Uterine smooth muscle cell (primary cell): ENCODE results near the gene TRIM3. TPM values are rescaled to one million over a fixed set of nuclear protein-coding genes. Genes with fewer than 3 reads are reported as not detected.

Experiments
- total RNA-seq: library from RNA; depleted of rRNA; stranded (reverse); fragments of >200 nt; gene quantifications from 2 replicates; pipeline ENCODE4 v1.2.3, GENCODE V29; 2014

The TRIM3 gene
- 19.5 and 27.4 TPM in 2 replicates for total RNA-seq

DNA sequence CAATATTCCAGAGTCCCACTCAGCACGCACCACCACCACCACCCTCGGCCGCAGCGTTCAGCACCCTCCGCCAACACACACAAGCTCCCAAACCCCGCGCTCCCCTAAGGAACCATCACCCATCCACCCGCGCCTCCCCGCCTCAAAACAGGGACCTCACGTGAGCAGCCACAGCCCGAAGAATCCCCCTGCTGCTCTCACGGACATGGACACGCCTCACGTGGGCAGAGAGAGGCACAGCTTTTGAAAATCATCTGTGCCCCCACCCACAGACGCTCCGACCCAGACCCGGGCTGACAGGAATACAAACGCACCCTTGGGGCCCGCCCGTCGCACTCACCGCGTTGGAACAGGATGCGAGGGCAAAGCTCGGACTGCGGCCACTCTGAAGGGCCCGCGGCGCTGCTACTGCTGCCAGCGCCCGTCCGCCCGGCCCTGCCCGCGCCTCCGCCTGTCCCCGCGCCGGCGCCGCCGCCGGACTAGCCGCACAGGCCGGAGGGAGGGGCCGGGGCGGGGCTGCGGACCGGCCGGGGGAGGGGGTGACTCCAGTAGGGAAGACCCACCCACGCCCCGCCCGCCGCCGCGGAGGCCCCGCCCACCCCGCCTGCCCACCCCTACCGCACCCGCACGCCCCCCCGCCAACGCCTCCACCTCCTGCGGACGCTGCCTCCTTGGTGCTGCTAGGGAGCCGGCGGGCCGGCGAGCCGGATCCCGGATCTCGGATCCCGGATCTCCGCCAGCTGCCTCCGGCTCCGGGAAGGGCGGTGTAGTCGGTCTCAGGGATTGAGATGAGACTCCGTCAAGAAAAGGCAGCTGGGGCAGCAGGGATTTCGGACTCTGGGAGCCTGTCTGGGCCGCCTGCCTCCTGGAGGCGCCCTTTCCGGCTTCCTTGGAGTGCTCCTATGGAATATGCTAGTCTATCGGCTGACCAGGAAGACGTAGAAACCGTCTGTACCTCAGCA is at the start of gene TRIM3:
TRIM3 (minus strand) TSS at position 491 of the 962 bp plus-strand sequence. CDS start 8,246 bp downstream, outside the sequence.

DNA sequence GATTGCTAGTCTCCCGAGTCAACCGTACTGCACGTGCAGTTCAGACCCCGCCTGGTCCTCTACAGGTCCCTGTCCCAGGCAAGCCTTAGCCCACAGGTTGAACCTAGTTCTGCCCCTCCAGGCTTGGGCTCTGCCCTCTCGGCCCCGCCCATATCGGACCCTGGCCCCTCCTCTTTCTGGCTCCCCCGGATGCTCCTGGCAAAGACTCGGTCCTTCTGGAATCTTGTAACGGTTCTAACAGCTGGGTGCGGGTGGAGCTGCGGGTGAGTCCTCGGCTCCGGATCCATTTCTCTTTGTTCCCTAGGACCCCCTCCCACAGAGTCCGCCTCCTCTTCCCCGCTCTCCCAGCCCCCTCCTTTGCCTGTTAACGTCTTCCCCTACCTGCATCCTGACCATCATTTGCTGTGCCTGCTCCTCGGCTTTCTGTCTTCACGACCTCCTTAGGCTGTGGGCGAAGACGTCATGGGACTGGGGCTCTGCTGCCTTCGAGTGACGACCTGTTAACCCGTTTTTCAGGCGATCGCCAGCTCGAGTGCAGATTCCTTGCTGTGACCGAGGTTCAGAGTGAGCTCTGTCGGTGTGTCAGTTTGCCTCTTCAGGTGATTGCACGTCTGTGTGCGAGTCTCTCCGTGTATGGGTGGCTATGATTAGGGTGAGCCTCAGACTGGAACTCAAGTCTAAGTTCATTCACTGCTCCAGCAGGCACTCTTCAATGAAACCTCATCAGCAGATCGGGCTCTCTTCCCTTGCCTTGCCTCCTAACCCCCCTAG is 23.5 kb upstream of the TRIM3 start, which contains the start of gene DNHD1:
DNHD1 (plus strand) TSS at position 212 of the 771 bp plus-strand sequence. CDS start 936 bp downstream, outside the sequence.

DNA sequence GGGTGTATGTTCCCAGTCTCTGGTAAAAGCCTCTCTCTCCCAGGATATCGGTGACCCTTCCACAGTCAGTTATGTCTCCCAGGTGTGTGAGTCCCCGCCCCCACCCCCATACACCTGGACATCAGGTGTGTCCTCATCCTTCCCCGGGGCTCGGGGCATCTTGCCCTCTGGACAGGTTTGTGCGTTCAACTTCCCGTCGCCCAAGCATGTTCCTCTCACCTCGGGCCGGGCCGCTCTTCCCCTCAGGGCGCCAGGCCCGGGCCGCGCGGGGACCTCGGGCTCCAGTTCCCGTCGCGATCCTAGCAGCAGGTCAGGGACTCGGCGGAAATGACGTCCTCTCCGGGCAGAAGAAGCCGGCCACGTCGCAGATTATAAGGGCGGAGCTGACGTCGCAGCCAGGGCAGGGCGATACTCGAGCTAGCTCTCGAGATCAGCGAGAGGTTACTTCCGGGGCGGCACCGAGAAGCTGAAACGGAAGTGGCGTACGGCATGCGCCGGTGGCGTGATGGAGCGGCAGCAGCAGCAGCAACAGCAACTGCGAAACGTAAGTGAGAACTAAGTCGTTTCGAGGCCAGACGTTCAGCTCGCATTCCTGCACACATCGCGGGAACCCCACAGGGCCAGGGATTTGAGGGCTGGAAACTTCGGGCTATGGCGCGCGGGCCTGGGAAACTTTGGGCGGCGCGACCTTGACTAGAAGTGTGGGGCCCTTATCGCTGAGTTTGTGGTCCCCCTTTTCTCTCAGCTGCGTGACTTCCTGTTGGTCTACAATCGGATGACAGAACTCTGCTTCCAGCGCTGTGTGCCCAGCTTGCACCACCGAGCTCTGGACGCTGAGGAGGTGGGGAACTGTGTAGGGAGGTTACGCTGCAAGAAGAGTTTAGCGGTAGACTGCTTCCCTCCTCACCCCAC is 7.5 kb upstream of the TRIM3 start, which contains the start of the genes ARFIP2 and TIMM10B:
ARFIP2 (minus strand) TSS at position 320 of the 912 bp plus-strand sequence. CDS start 910 bp downstream, outside the sequence.
TIMM10B (plus strand) TSS at position 490 of the 912 bp plus-strand sequence; CDS start at position 506, 16 bp downstream.

DNA sequence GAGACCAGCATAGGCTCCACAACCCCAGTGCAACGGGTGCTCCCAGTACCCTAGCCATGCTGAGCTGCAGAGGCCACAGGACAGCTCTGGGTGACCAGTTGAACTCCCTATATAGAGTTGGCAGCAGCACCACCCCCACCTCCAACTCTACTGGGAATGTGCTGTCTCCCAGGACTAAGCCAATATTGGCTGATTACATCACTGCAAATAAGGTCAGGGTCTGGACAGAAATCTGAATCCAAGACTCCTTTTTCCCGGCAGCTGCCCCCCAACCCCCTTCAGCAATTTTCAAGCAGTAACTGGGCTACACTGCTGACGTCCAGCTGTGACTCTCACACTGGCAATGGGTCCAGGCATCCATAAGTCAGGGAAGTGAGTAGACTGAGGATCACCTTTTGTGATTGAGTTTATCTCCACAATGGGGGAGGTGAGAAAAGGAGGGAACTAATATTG is 32.8 kb downstream of the TRIM3 start, which contains the start of gene HPX:
HPX (minus strand) TSS at position 82 of the 453 bp plus-strand sequence; CDS start at position 58, 24 bp downstream.

DNA sequence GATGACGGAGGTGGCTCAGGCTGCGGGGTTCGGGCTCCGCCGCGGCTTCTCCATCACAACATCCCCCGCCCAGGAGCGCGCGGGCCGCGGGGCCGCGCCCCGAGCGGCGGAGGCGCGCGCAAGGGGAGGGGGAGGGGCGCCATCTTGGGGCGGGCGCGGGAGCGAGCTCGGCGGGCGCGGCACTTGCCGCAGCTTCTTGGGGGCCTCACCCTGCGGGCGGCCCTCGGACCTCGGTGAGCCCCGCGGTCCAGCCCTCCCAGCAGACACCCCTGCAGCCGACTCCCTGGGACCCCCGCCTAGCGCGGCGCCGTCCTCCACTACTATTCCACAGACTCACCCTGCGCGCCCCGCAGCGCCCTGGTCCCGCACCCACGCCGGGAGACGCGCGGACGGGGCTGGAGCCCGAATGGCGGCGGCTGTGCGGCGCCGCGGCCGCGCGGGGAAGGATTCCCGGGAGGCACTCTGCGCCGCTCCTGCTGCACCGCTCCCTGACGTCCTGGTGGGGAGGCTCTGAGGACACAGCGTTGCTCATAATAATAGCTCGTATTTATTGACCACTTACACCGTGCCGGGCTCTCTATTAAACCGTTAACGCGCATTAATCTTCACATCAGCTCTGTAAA is 54.6 kb downstream of the TRIM3 start, which contains the start of gene APBB1:
APBB1 (minus strand) TSS at position 86 of the 623 bp plus-strand sequence. CDS start 7,747 bp downstream, outside the sequence.

Other genes starting within 250 kb of the TRIM3 start
- 13.0 and 15.3 TPM in 2 replicates for gene FHIP1B, start 239.3 kb downstream of the TRIM3 start, total RNA-seq
- gene CNGA4, start 234.9 kb downstream of the TRIM3 start, total RNA-seq = under 0.01 TPM in 1 of 2 replicates, not detected in the other
- gene CCKBR, start 214.1 kb downstream of the TRIM3 start, total RNA-seq = not detected in 2 replicates
- gene CAVIN3, start 153.4 kb downstream of the TRIM3 start, total RNA-seq = 216 and 432 TPM in 2 replicates
- gene SMPD1, start 83.5 kb downstream of the TRIM3 start, total RNA-seq = 28.7 and 39.2 TPM in 2 replicates
- gene APBB1, start 54.8 kb downstream of the TRIM3 start, total RNA-seq = 45.4 and 50.5 TPM in 2 replicates
- 0.33 and 0.50 TPM in 2 replicates for gene HPX, start 33.0 kb downstream of the TRIM3 start, total RNA-seq
- gene ARFIP2, start 7.4 kb upstream of the TRIM3 start, total RNA-seq = 56.0 and 66.1 TPM in 2 replicates
- 44.7 and 51.0 TPM in 2 replicates for gene TIMM10B, start 7.6 kb upstream of the TRIM3 start, total RNA-seq
- gene DNHD1, start 23.3 kb upstream of the TRIM3 start, total RNA-seq = 9.0 and 12.2 TPM in 2 replicates
- 12.0 and 13.8 TPM in 2 replicates for gene RRP8, start 129.7 kb upstream of the TRIM3 start, total RNA-seq
- 248 and 367 TPM in 2 replicates for gene ILK, start 129.8 kb upstream of the TRIM3 start, total RNA-seq
- 25.3 and 45.6 TPM in 2 replicates for gene TAF10, start 138.3 kb upstream of the TRIM3 start, total RNA-seq
- gene TPP1, start 145.5 kb upstream of the TRIM3 start, total RNA-seq = 83.6 and 123 TPM in 2 replicates
- gene DCHS1, start 181.9 kb upstream of the TRIM3 start, total RNA-seq = 35.2 and 50.1 TPM in 2 replicates
- gene MRPL17, start 209.4 kb upstream of the TRIM3 start, total RNA-seq = 112 and 118 TPM in 2 replicates